Endothelial cell of umbilical vein (primary cell): Measurements from ENCODE around the gene PRKD2.

Experiments
- EZH2 ChIP-seq: IDR thresholded peaks from 2 replicates; pipeline ENCODE4 v1.6.1; 2012; ENCODE audit warnings: borderline replicate concordance, low read depth, mild to moderate bottlenecking, moderate library complexity, low read length, inconsistent platforms; ENCODE audit not compliant: severe bottlenecking
- GATA2 ChIP-seq: IDR thresholded peaks from 2 replicates; pipeline ENCODE4 v1.7.0; 2011; ENCODE audit warnings: low read depth, mild to moderate bottlenecking, moderate library complexity, mixed read lengths, low read length; ENCODE audit not compliant: insufficient read length, insufficient read depth
- POLR2A ChIP-seq: IDR thresholded peaks from 2 replicates; pipeline ENCODE4 v1.6.1; 2012; ENCODE audit warnings: low read depth, mild to moderate bottlenecking, control low read depth, low read length
- POLR2AphosphoS5 ChIP-seq: IDR thresholded peaks from 2 replicates; pipeline ENCODE4 v1.6.1; 2012; ENCODE audit warnings: low read depth, mild to moderate bottlenecking, control low read depth, low read length, moderate library complexity; ENCODE audit not compliant: insufficient read depth
- TF ChIP-seq, protein P1 (sequence below), 2 donors: IDR thresholded peaks; 1 replicate in 1 of 2; 2 replicates in 1 of 2; pipeline ENCODE4 v1.5.1; 2011; ENCODE audit warnings: low read length in 2 of 2, mild to moderate bottlenecking in 2 of 2, moderate library complexity in 2 of 2, control low read depth in 1 of 2, inconsistent platforms in 1 of 2, low read depth in 1 of 2; ENCODE audit not compliant: insufficient read depth in 1 of 2; ENCODE audit errors: extremely low read depth in 1 of 2
- TF ChIP-seq, protein P2 (sequence below): IDR thresholded peaks from 2 replicates; pipeline ENCODE4 v1.6.1; 2011; ENCODE audit not compliant: insufficient read depth, insufficient read length

GRCh38 chr19:46755077-46755852, 38.4 kb upstream of the PRKD2 start:
- TF ChIP-seq, protein P1, sequence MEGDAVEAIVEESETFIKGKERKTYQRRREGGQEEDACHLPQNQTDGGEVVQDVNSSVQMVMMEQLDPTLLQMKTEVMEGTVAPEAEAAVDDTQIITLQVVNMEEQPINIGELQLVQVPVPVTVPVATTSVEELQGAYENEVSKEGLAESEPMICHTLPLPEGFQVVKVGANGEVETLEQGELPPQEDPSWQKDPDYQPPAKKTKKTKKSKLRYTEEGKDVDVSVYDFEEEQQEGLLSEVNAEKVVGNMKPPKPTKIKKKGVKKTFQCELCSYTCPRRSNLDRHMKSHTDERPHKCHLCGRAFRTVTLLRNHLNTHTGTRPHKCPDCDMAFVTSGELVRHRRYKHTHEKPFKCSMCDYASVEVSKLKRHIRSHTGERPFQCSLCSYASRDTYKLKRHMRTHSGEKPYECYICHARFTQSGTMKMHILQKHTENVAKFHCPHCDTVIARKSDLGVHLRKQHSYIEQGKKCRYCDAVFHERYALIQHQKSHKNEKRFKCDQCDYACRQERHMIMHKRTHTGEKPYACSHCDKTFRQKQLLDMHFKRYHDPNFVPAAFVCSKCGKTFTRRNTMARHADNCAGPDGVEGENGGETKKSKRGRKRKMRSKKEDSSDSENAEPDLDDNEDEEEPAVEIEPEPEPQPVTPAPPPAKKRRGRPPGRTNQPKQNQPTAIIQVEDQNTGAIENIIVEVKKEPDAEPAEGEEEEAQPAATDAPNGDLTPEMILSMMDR (IDR thresholded peaks at IDR 0.05; ENCODE audit: extremely low read depth in 1 of 2, insufficient read depth in 1 of 2, low read depth in 1 of 2, low read length in 2 of 2): no peak
- TF ChIP-seq, protein P2, sequence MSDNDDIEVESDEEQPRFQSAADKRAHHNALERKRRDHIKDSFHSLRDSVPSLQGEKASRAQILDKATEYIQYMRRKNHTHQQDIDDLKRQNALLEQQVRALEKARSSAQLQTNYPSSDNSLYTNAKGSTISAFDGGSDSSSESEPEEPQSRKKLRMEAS: no peak
- no peak for TF ChIP-seq POLR2AphosphoS5
- no peak for TF ChIP-seq EZH2
- no peak for TF ChIP-seq POLR2A
- TF ChIP-seq GATA2: no peak
